ENCODE results near the gene IL1RAPL1.

- TF ChIP-seq EZH2 (IDR thresholded peaks at IDR 0.05; ENCODE audit: low read depth, unreplicated experiment) (no peak), CTCF (conservative IDR thresholded peaks at IDR 0.05; ENCODE audit: low read depth in 2 of 2) (no peak)
Observed at GRCh38 chrX:29862126-29862677, 1275.0 kb downstream of the IL1RAPL1 start.

All from GM23338 (cell line).